ENCODE data around the gene RTF1.

- TF ChIP-seq ESRRA (IDR thresholded peaks at IDR 0.05; ENCODE audit: borderline replicate concordance, low read length) (no peak), ELK1 (IDR thresholded peaks at IDR 0.05; ENCODE audit: low read depth, low read length) (no peak), HOXA7 (CRISPR knock-in tag; IDR thresholded peaks at IDR 0.05) (no peak), EP300 (IDR thresholded peaks at IDR 0.05) (no peak), BCL3 (IDR thresholded peaks at IDR 0.05) (no peak), POLR2A (IDR thresholded peaks at IDR 0.05; ENCODE audit: low read length) (no peak), MYC (IDR thresholded peaks at IDR 0.05; ENCODE audit: borderline replicate concordance, low read length) (no peak), E2F6 (IDR thresholded peaks at IDR 0.05; ENCODE audit: borderline replicate concordance, low read depth) (0 out of 2 replicates have a peak, but pooled peaks have one; percentile 22)
- TF ChIP-seq, protein P1, sequence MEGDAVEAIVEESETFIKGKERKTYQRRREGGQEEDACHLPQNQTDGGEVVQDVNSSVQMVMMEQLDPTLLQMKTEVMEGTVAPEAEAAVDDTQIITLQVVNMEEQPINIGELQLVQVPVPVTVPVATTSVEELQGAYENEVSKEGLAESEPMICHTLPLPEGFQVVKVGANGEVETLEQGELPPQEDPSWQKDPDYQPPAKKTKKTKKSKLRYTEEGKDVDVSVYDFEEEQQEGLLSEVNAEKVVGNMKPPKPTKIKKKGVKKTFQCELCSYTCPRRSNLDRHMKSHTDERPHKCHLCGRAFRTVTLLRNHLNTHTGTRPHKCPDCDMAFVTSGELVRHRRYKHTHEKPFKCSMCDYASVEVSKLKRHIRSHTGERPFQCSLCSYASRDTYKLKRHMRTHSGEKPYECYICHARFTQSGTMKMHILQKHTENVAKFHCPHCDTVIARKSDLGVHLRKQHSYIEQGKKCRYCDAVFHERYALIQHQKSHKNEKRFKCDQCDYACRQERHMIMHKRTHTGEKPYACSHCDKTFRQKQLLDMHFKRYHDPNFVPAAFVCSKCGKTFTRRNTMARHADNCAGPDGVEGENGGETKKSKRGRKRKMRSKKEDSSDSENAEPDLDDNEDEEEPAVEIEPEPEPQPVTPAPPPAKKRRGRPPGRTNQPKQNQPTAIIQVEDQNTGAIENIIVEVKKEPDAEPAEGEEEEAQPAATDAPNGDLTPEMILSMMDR (IDR thresholded peaks at IDR 0.05), result no peak
These were observed 712 bp downstream of the RTF1 start for GRCh38 chr15:41417418-41418195.

All from A549 (cell line).